CD4-positive, alpha-beta memory T cell (primary cell): ENCODE results near the gene GPR18. TPM values are rescaled to one million over a fixed set of nuclear protein-coding genes. Genes with fewer than 3 reads are reported as not detected.
A peak's percentile ranks its signal among the peaks of the same experiment; 100 is the strongest.

ENCODE experiments used
- CTCF ChIA-PET: fragments of 350-600 bp; sonication (Branson Sonifier 250); formaldehyde crosslinking; loops from one replicate; lab custom pipeline; 2021; ENCODE audit warnings: inconsistent platforms; ENCODE audit not compliant: partially characterized antibody; lab: Charles Lee
- POLR2A ChIA-PET: fragments of 350-600 bp; sonication (Branson Sonifier 250); formaldehyde crosslinking; loops from one replicate; lab custom pipeline; 2021; ENCODE audit not compliant: partially characterized antibody; lab: Charles Lee
- DNase-seq, 5 donors: peaks; one replicate each; pipeline versions ENCODE4 v3.0.0 to v3.0.0-alpha.2; 2020 to 2022; ENCODE audit warnings: mixed read lengths in 1 of 5
- H3K27ac ChIP-seq: one replicate; pipeline ENCODE4 v1.7.0; 2013; ENCODE audit warnings: low read depth, low read length
- H3K27me3 ChIP-seq: 2 replicates; pipeline ENCODE4 v1.7.0; 2013; ENCODE audit warnings: mild to moderate bottlenecking, low read length, moderate library complexity; ENCODE audit not compliant: insufficient read depth
- H3K36me3 ChIP-seq: 2 replicates; pipeline ENCODE4 v1.7.0; 2013; ENCODE audit warnings: mild to moderate bottlenecking, low read length, moderate library complexity; ENCODE audit not compliant: insufficient read depth
- H3K4me1 ChIP-seq: 2 replicates; pipeline ENCODE4 v1.7.0; 2013; ENCODE audit warnings: mild to moderate bottlenecking, low read length, moderate library complexity; ENCODE audit not compliant: insufficient read depth
- H3K4me3 ChIP-seq, 2 donors: one replicate each; pipeline ENCODE4 v1.7.0; 2013; ENCODE audit warnings: low read length in 2 of 2, mild to moderate bottlenecking in 1 of 2
- H3K9me3 ChIP-seq, 2 donors: one replicate each; pipeline ENCODE4 v1.7.0; 2013; ENCODE audit warnings: low read length in 2 of 2, control low read depth in 1 of 2; ENCODE audit not compliant: control insufficient read depth in 1 of 2
- H3K27ac Mint-ChIP-seq, 7 donors: one replicate each; pipeline ENCODE4 v1.8.0; 2020 to 2021; ENCODE audit warnings: mixed read lengths in 7 of 7, mild to moderate bottlenecking in 6 of 7, inconsistent platforms in 3 of 7, moderate library complexity in 3 of 7
- H3K27me3 Mint-ChIP-seq, 2 donors: one replicate each; pipeline ENCODE4 v1.8.0; 2020 to 2021; ENCODE audit warnings: mixed read lengths in 2 of 2
- H3K36me3 Mint-ChIP-seq, 2 donors: one replicate each; pipeline ENCODE4 v1.8.0; 2020 to 2021; ENCODE audit warnings: mixed read lengths in 2 of 2, inconsistent platforms in 1 of 2, mild to moderate bottlenecking in 1 of 2
- H3K4me1 Mint-ChIP-seq, 4 donors: one replicate each; pipeline ENCODE4 v1.8.0; 2020 to 2021; ENCODE audit warnings: mixed read lengths in 4 of 4, mild to moderate bottlenecking in 1 of 4
- H3K4me3 Mint-ChIP-seq, 8 donors: one replicate each; pipeline ENCODE4 v1.8.0; 2020 to 2021; ENCODE audit warnings: mixed read lengths in 8 of 8, mild to moderate bottlenecking in 7 of 8, moderate library complexity in 6 of 8, inconsistent platforms in 3 of 8
- H3K9me3 Mint-ChIP-seq, 8 donors: one replicate each; pipeline ENCODE4 v1.8.0; 2020 to 2021; ENCODE audit warnings: mixed read lengths in 8 of 8, mild to moderate bottlenecking in 5 of 8, inconsistent platforms in 3 of 8, moderate library complexity in 1 of 8
- intact Hi-C: fragments of 100-400 bp; cut with micrococcal nuclease; formaldehyde crosslinking; loops from one replicate; pipeline ENCODE4 v1.15.1; 2023
- polyA plus RNA-seq, 2 donors: library from polyadenylated mRNA; unstranded; fragments of 300-500 nt; fragmentation: Illumina TruSeq; gene quantifications; one replicate each; pipeline ENCODE4 v1.2.3, GENCODE V29; 2021
- total RNA-seq, 2 experiments: library from RNA; stranded (reverse); gene quantifications; one replicate each; pipeline ENCODE4 v1.2.3, GENCODE V29; 2021

The GPR18 gene
- total and polyA plus RNA-seq, 4 experiments from 2014 or later = 21.5 to 29.5 (median 22.9) TPM

- POLR2A ChIA-PET = interaction anchor here (1.0 to 10.2 kb wide), 8 partner anchors 9 to 69 kb away, joined by 3 to 406 read pairs (median 10); partner anchors contain the start of gene GPR183
- H3K36me3 Mint-ChIP-seq = peaks cover 0 to 38% of the 10 kb centered on the region in 2 donors
- intact Hi-C loops = loop anchor here (1.0 to 10.0 kb wide), 2 partner anchors 12 to 317 kb away; partner anchors contain the start of gene CLYBL
These were observed 29.4 kb upstream of the GPR18 start for GRCh38 chr13:99287551-99287950.

GRCh38 chr13:99285432-99286182 is 27.4 kb upstream of the GPR18 start:
- no peak for DNase-seq
- H3K27me3 ChIP-seq = no peaks in the 10 kb centered on the region
- peak overlapping the region; percentile 32 to 96 (median 85) for H3K27ac Mint-ChIP-seq
- H3K27ac ChIP-seq = peak overlapping the region; percentile 28
- POLR2A ChIA-PET = interaction anchor here (0.8 to 10.2 kb wide), 10 partner anchors 9 to 216 kb away, joined by 3 to 406 read pairs (median 5); partner anchors contain the start of genes GPR18, GPR183 and TM9SF2
- CTCF ChIA-PET = interaction anchor here (0.5 to 12.4 kb wide), 15 partner anchors 9 to 151 kb away, joined by 3 to 139 read pairs (median 4); partner anchors contain the start of genes GPR18, GPR183 and UBAC2
- peak overlapping the region in 7 of 8 donors; percentile 6 to 68 (median 43) for H3K4me3 Mint-ChIP-seq
- no peaks in the 10 kb centered on the region for H3K27me3 Mint-ChIP-seq
- H3K9me3 ChIP-seq = no peaks in the 10 kb centered on the region
- H3K4me3 ChIP-seq = no peak overlapping the region
- H3K36me3 ChIP-seq = no peaks in the 10 kb centered on the region
- H3K36me3 Mint-ChIP-seq = peaks cover 2 to 38% of the 10 kb centered on the region in 2 donors
- no peaks in the 10 kb centered on the region for H3K9me3 Mint-ChIP-seq
- H3K4me1 Mint-ChIP-seq = peaks cover 75 to 100% (median 88%) of the 10 kb centered on the region in 4 donors
- intact Hi-C loops = loop anchor here (10.0 kb wide), 1 partner anchor 319 kb away; the partner anchor contains the start of gene CLYBL
- H3K4me1 ChIP-seq = peaks cover 100% of the 10 kb centered on the region

More at GRCh38 chr13:99287551-99287950, 29.4 kb upstream of the GPR18 start:
- peaks cover 95% of the 10 kb centered on the region for H3K4me1 ChIP-seq
- Mint-ChIP-seq H3K27ac (peak overlapping the region; percentile 85 to 95 (median 89)), H3K4me1 (peaks cover 67 to 100% (median 82%) of the 10 kb centered on the region in 4 donors), H3K27me3 (no peaks in the 10 kb centered on the region), H3K4me3 (peak overlapping the region in 7 of 8 donors; percentile 34 to 84 (median 72)), H3K9me3 (no peaks in the 10 kb centered on the region)
- DNase-seq = no peak
- H3K36me3 ChIP-seq = peaks cover under 1% of the 10 kb centered on the region
- no peaks in the 10 kb centered on the region for H3K9me3 ChIP-seq
- CTCF ChIA-PET = interaction anchor here (1.2 to 12.4 kb wide), 4 partner anchors 15 to 149 kb away, joined by 3 to 139 read pairs (median 14); no protein-coding TSS in a partner anchor
- no peaks in the 10 kb centered on the region for H3K27me3 ChIP-seq
- no peak overlapping the region for H3K4me3 ChIP-seq
- H3K27ac ChIP-seq = peak overlapping the region; percentile 18

GRCh38 chr13:99282264-99283231 is 24.4 kb upstream of the GPR18 start:
- H3K27me3 ChIP-seq = no peaks in the 10 kb centered on the region
- Mint-ChIP-seq H3K27me3 (no peaks in the 10 kb centered on the region), H3K9me3 (no peaks in the 10 kb centered on the region), H3K27ac (peak overlapping the region; percentile 88 to 100 (median 99)), H3K4me3 (peak overlapping the region; percentile 67 to 92 (median 82)), H3K4me1 (peaks cover 78 to 100% (median 89%) of the 10 kb centered on the region in 4 donors), H3K36me3 (peaks cover 24 to 35% of the 10 kb centered on the region in 2 donors)
- POLR2A ChIA-PET = interaction anchor here (0.7 to 10.2 kb wide), 28 partner anchors 11 to 195 kb away, joined by 3 to 406 read pairs (median 4); partner anchors contain the start of genes GPR183 and UBAC2
- H3K27ac ChIP-seq = peak overlapping the region; percentile 66
- no peaks in the 10 kb centered on the region for H3K9me3 ChIP-seq
- CTCF ChIA-PET = interaction anchor here (1.0 to 12.4 kb wide), 16 partner anchors 10 to 154 kb away, joined by 3 to 139 read pairs (median 4); partner anchors contain the start of gene UBAC2
- intact Hi-C loops = loop anchor here (1.0 to 10.0 kb wide), 6 partner anchors 10 to 322 kb away; partner anchors contain the start of gene CLYBL
- H3K4me3 ChIP-seq = peak overlapping the region in 1 of 2 donors; percentile 16
- DNase-seq = peak in 4 of 5 donors; percentile 57 to 73 (median 72)
- H3K4me1 ChIP-seq = peaks cover 100% of the 10 kb centered on the region
- H3K36me3 ChIP-seq = no peaks in the 10 kb centered on the region

GRCh38 chr13:99281811-99282263 is 23.7 kb upstream of the GPR18 start:
- Mint-ChIP-seq H3K4me3 (peak overlapping the region; percentile 67 to 92 (median 82)), H3K27me3 (no peaks in the 10 kb centered on the region), H3K4me1 (peaks cover 77 to 99% (median 88%) of the 10 kb centered on the region in 4 donors), H3K36me3 (peaks cover 27 to 32% of the 10 kb centered on the region in 2 donors), H3K27ac (peak overlapping the region; percentile 88 to 100 (median 99)), H3K9me3 (no peaks in the 10 kb centered on the region)
- Histone ChIP-seq H3K9me3 (no peaks in the 10 kb centered on the region), H3K4me1 (peaks cover 96% of the 10 kb centered on the region), H3K36me3 (no peaks in the 10 kb centered on the region), H3K27me3 (no peaks in the 10 kb centered on the region), H3K4me3 (peak overlapping the region in 1 of 2 donors; percentile 16), H3K27ac (peak overlapping the region; percentile 66)
- intact Hi-C loops = loop anchor here (1.0 to 10.0 kb wide), 6 partner anchors 10 to 323 kb away; partner anchors contain the start of gene CLYBL
- DNase-seq = peak; percentile 65 to 79 (median 74)
- ChIA-PET POLR2A (interaction anchor here (0.7 to 10.2 kb wide), 25 partner anchors 10 to 155 kb away, joined by 3 to 406 read pairs (median 4); partner anchors contain the start of genes GPR183 and UBAC2), CTCF (interaction anchor here (1.0 to 12.4 kb wide), 14 partner anchors 11 to 155 kb away, joined by 3 to 139 read pairs (median 4); partner anchors contain the start of gene UBAC2)

- peak overlapping the region; percentile 8 for H3K27ac ChIP-seq
- H3K27ac Mint-ChIP-seq = peak overlapping the region; percentile 84 to 100 (median 97)
- H3K4me3 Mint-ChIP-seq = peak overlapping the region in 5 of 8 donors; percentile 10 to 91 (median 49)
- no peaks in the 10 kb centered on the region for H3K36me3 ChIP-seq
- DNase-seq = no peak
- ChIA-PET POLR2A (interaction anchor here (0.5 to 10.2 kb wide), 11 partner anchors 8 to 102 kb away, joined by 3 to 406 read pairs (median 4); partner anchors contain the start of gene GPR183), CTCF (interaction anchor here (0.9 to 12.4 kb wide), 10 partner anchors 9 to 157 kb away, joined by 3 to 139 read pairs (median 4); no protein-coding TSS in a partner anchor)
- peaks cover 96% of the 10 kb centered on the region for H3K4me1 ChIP-seq
- intact Hi-C loops = loop anchor here (10.0 kb wide), 1 partner anchor 325 kb away; the partner anchor contains the start of gene CLYBL
- no peaks in the 10 kb centered on the region for H3K9me3 ChIP-seq
- H3K36me3 Mint-ChIP-seq = peaks cover 29 to 31% of the 10 kb centered on the region in 2 donors
- peaks cover 77 to 99% (median 89%) of the 10 kb centered on the region in 4 donors for H3K4me1 Mint-ChIP-seq
- H3K9me3 Mint-ChIP-seq = no peaks in the 10 kb centered on the region
- H3K27me3 ChIP-seq = no peaks in the 10 kb centered on the region
- no peaks in the 10 kb centered on the region for H3K27me3 Mint-ChIP-seq
- no peak overlapping the region for H3K4me3 ChIP-seq
These were observed 22.0 kb upstream of the GPR18 start for GRCh38 chr13:99280166-99280565.
